ENCODE measurements around the gene ANO3. TPM values are rescaled to one million over a fixed set of nuclear protein-coding genes. Genes with fewer than 3 reads are reported as not detected.
A peak's percentile ranks its signal among the peaks of the same experiment; 100 is the strongest.

The ANO3 gene
- total RNA-seq, 1 donor from 2014 or later: 0.29 TPM

DNA sequence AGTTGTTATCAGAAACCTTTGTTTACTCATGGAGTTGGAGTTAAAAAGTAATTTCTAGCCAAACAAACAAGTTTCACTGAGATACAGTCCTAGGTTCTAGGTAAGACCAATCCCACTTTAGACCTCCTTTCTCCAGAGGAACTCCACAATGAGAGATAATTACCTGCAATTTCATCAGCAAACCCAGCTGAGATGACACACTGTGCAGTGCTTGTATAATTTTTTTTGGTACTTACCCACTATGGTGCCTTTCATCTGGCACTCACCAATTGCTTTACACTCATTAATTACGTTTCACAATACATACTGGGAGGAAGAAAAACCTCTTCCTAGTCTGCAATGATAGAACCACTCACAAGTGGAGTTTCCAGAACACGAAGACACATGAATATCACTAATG is 242.0 kb downstream of the ANO3 start:
- H3K9me3 Mint-ChIP-seq: no peaks in the 10 kb centered on the region
- H3K4me1 Mint-ChIP-seq (ENCODE audit: unreplicated experiment): peaks cover 15% of the 10 kb centered on the region
- no peaks in the 10 kb centered on the region for H3K27me3 Mint-ChIP-seq
- DNase-seq (ENCODE audit: extremely low spot score, unreplicated experiment): no peak
- no peak overlapping the region for H3K4me3 Mint-ChIP-seq
- peak overlapping the region; percentile 98 for H3K27ac Mint-ChIP-seq
- TF ChIP-seq, protein P1, sequence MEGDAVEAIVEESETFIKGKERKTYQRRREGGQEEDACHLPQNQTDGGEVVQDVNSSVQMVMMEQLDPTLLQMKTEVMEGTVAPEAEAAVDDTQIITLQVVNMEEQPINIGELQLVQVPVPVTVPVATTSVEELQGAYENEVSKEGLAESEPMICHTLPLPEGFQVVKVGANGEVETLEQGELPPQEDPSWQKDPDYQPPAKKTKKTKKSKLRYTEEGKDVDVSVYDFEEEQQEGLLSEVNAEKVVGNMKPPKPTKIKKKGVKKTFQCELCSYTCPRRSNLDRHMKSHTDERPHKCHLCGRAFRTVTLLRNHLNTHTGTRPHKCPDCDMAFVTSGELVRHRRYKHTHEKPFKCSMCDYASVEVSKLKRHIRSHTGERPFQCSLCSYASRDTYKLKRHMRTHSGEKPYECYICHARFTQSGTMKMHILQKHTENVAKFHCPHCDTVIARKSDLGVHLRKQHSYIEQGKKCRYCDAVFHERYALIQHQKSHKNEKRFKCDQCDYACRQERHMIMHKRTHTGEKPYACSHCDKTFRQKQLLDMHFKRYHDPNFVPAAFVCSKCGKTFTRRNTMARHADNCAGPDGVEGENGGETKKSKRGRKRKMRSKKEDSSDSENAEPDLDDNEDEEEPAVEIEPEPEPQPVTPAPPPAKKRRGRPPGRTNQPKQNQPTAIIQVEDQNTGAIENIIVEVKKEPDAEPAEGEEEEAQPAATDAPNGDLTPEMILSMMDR (conservative IDR thresholded peaks at IDR 0.05): no peak
- H3K36me3 Mint-ChIP-seq: no peaks in the 10 kb centered on the region

- TF ChIP-seq, protein P1 (conservative IDR thresholded peaks at IDR 0.05): no peak
- Mint-ChIP-seq H3K9me3 (no peaks in the 10 kb centered on the region), H3K4me1 (ENCODE audit: unreplicated experiment) (peaks cover 16% of the 10 kb centered on the region), H3K27ac (no peak overlapping the region), H3K36me3 (no peaks in the 10 kb centered on the region), H3K27me3 (no peaks in the 10 kb centered on the region), H3K4me3 (no peak overlapping the region)
- no peak for DNase-seq (ENCODE audit: extremely low spot score, unreplicated experiment)
These were observed 244.0 kb downstream of the ANO3 start for GRCh38 chr11:26575946-26576345.

DNA sequence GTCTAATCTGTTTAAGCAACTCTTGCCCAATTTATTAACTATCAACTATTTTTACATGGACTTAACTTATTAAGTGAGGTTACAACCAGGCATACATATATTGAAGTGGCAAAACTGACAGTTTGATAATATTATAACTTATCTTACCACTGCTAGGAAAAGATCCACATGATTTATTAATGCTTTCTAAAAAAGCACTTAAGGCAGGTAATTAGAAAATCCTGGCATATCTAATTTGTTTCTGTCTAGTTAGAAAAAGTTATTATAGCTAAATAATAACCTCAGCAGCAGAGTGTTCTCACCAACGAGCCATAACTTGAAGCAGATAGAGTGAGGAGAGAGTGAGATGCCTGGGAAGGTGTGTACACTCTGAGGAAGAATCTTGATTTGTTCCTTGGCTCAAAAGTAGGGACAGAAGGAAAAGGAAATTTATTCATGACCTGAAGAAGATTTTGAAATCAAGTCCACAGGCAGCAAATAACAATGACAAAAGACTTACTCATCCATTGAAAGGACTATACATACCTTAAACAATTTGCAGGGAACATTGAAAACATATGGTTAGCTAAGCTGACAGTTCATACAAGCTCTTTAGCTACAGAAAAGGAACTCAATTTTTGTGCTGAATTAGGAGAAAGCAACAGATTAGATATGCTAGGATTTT is 247.2 kb downstream of the ANO3 start:
- peaks cover 19% of the 10 kb centered on the region for H3K4me1 Mint-ChIP-seq (ENCODE audit: unreplicated experiment)
- peak overlapping the region; percentile 6 for H3K27ac Mint-ChIP-seq
- DNase-seq (ENCODE audit: extremely low spot score, unreplicated experiment): no peak
- H3K27me3 Mint-ChIP-seq: no peaks in the 10 kb centered on the region
- TF ChIP-seq, protein P1 (conservative IDR thresholded peaks at IDR 0.05): no peak
- no peaks in the 10 kb centered on the region for H3K36me3 Mint-ChIP-seq
- no peaks in the 10 kb centered on the region for H3K9me3 Mint-ChIP-seq
- no peak overlapping the region for H3K4me3 Mint-ChIP-seq

DNA sequence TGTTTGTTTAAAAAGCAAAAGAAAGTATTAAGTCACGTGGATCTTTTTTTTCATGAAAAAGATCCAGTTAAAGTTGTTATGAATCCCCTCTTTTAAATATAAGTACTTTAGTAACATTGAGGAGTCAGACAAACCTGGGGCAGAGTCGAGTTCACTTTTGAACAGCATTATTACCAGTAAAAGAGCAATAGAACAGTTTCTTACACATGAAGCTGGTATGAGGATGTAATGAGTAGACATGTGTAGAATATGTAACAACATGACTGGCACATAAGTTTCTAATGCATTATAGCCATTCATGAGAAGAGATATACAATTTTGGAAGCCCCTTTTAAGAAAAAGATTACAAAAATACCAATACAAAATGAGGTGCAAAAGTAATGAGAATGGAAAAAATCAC is 247.8 kb downstream of the ANO3 start:
- H3K4me1 Mint-ChIP-seq (ENCODE audit: unreplicated experiment): peaks cover 19% of the 10 kb centered on the region
- no peaks in the 10 kb centered on the region for H3K36me3 Mint-ChIP-seq
- no peaks in the 10 kb centered on the region for H3K27me3 Mint-ChIP-seq

DNA sequence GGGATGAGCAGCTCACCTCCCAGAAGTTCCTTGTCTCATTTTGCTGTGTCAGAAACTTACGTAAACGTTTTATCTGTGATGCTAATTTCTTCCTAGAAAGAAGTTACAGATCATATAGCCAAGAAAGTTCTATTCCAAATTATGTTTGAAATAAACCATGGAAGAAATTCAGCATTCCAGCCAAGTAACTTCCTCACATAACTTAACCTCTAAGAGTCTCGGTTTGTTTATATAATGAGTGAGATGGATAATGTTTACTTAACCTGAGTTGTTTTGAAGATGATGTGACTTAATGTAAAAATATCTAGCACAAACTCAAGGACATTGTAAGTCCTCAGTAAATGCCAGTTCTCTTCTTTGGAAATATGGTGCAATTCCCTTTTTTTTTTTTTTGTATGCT is 249.0 kb downstream of the ANO3 start:
- Mint-ChIP-seq H3K36me3 (no peaks in the 10 kb centered on the region), H3K9me3 (no peaks in the 10 kb centered on the region), H3K4me3 (no peak overlapping the region), H3K27me3 (no peaks in the 10 kb centered on the region), H3K4me1 (ENCODE audit: unreplicated experiment) (peaks cover 19% of the 10 kb centered on the region), H3K27ac (peak overlapping the region; percentile 61)
- TF ChIP-seq, protein P1 (conservative IDR thresholded peaks at IDR 0.05): no peak
- no peak for DNase-seq (ENCODE audit: extremely low spot score, unreplicated experiment)

More for the DNA sequence above, 247.8 kb downstream of the ANO3 start:
- no peaks in the 10 kb centered on the region for H3K9me3 Mint-ChIP-seq
- no peak for DNase-seq (ENCODE audit: extremely low spot score, unreplicated experiment)
- TF ChIP-seq, protein P1 (conservative IDR thresholded peaks at IDR 0.05): no peak
- no peak overlapping the region for H3K27ac Mint-ChIP-seq
- H3K4me3 Mint-ChIP-seq: no peak overlapping the region

All from type B pancreatic cell (in vitro differentiated cells).